Measurements from ENCODE around the gene LMAN2. TPM values are rescaled to one million over a fixed set of nuclear protein-coding genes. Genes with fewer than 3 reads are reported as not detected.

Gene LMAN2
- total and polyA plus RNA-seq, 2 experiments from 2014 or later, result 153 to 227 TPM

DNA sequence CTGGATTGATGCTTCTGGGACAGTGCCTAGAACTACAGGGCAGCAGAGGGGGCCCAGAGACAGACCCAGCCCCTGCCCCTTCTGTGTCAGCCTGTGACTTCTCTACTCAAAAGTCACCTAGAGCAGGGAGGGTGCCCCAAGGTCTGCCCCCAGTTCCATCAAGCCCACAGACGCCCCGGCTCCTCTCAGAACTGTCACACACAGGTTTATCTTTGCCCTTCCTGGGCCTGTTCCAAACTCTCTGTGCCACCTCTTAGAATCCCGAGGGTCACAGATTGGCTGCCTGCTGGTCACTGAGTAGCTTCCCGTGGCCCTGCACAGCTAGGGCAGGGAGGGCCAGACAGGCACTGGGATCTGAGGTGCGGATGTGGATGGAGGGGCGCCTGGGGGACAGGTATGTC is 8.0 kb upstream of the LMAN2 start:
- H3K27me3 Mint-ChIP-seq (ENCODE audit: insufficient read depth, low read depth, poor library complexity), result peaks cover 22% of the 10 kb centered on the region
- H3K4me3 Mint-ChIP-seq, result no peak overlapping the region; the same call in 2 of the 3 replicates
- ATAC-seq, result no peak

GRCh38 chr5:177358370-177358819 is 6.9 kb upstream of the LMAN2 start:
- Mint-ChIP-seq H3K27me3 (ENCODE audit: insufficient read depth, low read depth, poor library complexity) (peaks cover 23% of the 10 kb centered on the region), H3K36me3 (ENCODE audit: low read depth) (no peaks in the 10 kb centered on the region), H3K9me3 (no peaks in the 10 kb centered on the region; the same call in 2 of the 3 replicates), H3K4me3 (no peak overlapping the region), H3K4me1 (peaks cover 17% of the 10 kb centered on the region; the same call in 2 of the 3 replicates), H3K27ac (no peak overlapping the region; the same call in 1 of the 2 replicates)
- DNase-seq (ENCODE audit: low spot score) (no peak), ATAC-seq (no peak)
- Histone ChIP-seq H3F3A (replicated peaks; ENCODE audit: low read depth) (peaks cover 7% of the 10 kb centered on the region; the same call in 1 of the 2 replicates), H3K4me2 (no peak overlapping the region), H3K4me3 (no peak overlapping the region), H3K27ac (ENCODE audit: low read depth) (no peak overlapping the region), H3K27me3 (ENCODE audit: insufficient read depth) (peaks cover 5% of the 10 kb centered on the region), H4K20me1 (replicated peaks; ENCODE audit: insufficient read depth) (no peaks in the 10 kb centered on the region), H2AFZ (no peak overlapping the region), H3K4me1 (ENCODE audit: insufficient read depth) (peaks cover 10% of the 10 kb centered on the region), H3K36me3 (ENCODE audit: insufficient read depth) (no peaks in the 10 kb centered on the region), H3K79me2 (replicated peaks; ENCODE audit: insufficient read depth) (no peaks in the 10 kb centered on the region), H3K9me2 (ENCODE audit: insufficient read depth) (peaks cover 4% of the 10 kb centered on the region; the same call in 1 of the 2 replicates)
- TF ChIP-seq, protein P1, sequence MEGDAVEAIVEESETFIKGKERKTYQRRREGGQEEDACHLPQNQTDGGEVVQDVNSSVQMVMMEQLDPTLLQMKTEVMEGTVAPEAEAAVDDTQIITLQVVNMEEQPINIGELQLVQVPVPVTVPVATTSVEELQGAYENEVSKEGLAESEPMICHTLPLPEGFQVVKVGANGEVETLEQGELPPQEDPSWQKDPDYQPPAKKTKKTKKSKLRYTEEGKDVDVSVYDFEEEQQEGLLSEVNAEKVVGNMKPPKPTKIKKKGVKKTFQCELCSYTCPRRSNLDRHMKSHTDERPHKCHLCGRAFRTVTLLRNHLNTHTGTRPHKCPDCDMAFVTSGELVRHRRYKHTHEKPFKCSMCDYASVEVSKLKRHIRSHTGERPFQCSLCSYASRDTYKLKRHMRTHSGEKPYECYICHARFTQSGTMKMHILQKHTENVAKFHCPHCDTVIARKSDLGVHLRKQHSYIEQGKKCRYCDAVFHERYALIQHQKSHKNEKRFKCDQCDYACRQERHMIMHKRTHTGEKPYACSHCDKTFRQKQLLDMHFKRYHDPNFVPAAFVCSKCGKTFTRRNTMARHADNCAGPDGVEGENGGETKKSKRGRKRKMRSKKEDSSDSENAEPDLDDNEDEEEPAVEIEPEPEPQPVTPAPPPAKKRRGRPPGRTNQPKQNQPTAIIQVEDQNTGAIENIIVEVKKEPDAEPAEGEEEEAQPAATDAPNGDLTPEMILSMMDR (conservative IDR thresholded peaks at IDR 0.05; ENCODE audit: low read depth in 2 of 2), result no peak
- TF ChIP-seq EZH2phosphoT487 (IDR thresholded peaks at IDR 0.05; ENCODE audit: unreplicated experiment) (no peak), STAT1 (IDR thresholded peaks at IDR 0.05; ENCODE audit: unreplicated experiment) (no peak), EZH2 (IDR thresholded peaks at IDR 0.05; ENCODE audit: low read depth, unreplicated experiment) (no peak)

More for the DNA sequence above, 8.0 kb upstream of the LMAN2 start:
- peaks cover 21% of the 10 kb centered on the region for H3K4me1 ChIP-seq (ENCODE audit: insufficient read depth)
- H3F3A ChIP-seq (replicated peaks; ENCODE audit: low read depth), result peaks cover 11% of the 10 kb centered on the region; the same call in 1 of the 2 replicates
- no peak overlapping the region for H3K4me2 ChIP-seq
- Mint-ChIP-seq H3K4me1 (peaks cover 22% of the 10 kb centered on the region), H3K36me3 (ENCODE audit: low read depth) (no peaks in the 10 kb centered on the region), H3K9me3 (no peaks in the 10 kb centered on the region; the same call in 2 of the 3 replicates), H3K27ac (no peak overlapping the region)
- DNase-seq (ENCODE audit: low spot score), result no peak
- no peaks in the 10 kb centered on the region for H3K79me2 ChIP-seq (replicated peaks; ENCODE audit: insufficient read depth)
- no peak overlapping the region for H3K4me3 ChIP-seq
- H4K20me1 ChIP-seq (replicated peaks; ENCODE audit: insufficient read depth), result no peaks in the 10 kb centered on the region
- H3K36me3 ChIP-seq (ENCODE audit: insufficient read depth), result no peaks in the 10 kb centered on the region
- peaks cover 5% of the 10 kb centered on the region for H3K27me3 ChIP-seq (ENCODE audit: insufficient read depth)
- no peak for TF ChIP-seq EZH2 (IDR thresholded peaks at IDR 0.05; ENCODE audit: low read depth, unreplicated experiment)
- TF ChIP-seq STAT1 (IDR thresholded peaks at IDR 0.05; ENCODE audit: unreplicated experiment), result no peak
- no peak for TF ChIP-seq CREB1 (CRISPR knock-in tag; IDR thresholded peaks at IDR 0.05; ENCODE audit: low read depth)
- no peak overlapping the region for H3K27ac ChIP-seq (ENCODE audit: low read depth)
- H2AFZ ChIP-seq, result no peak overlapping the region
- H3K9me2 ChIP-seq (ENCODE audit: insufficient read depth), result peaks cover 4% of the 10 kb centered on the region; the same call in 1 of the 2 replicates

GRCh38 chr5:177357459-177358351 is 6.2 kb upstream of the LMAN2 start, which contains the start of gene RGS14:
Gene RGS14, plus strand, starts transcription at chr5:177357924. Its CDS starts 101 bp downstream, at chr5:177358025.
- no peaks in the 10 kb centered on the region for H3K36me3 ChIP-seq (ENCODE audit: insufficient read depth)
- no peak within 1 kb of the TSS for H3K4me3 ChIP-seq
- H3K27me3 ChIP-seq (ENCODE audit: insufficient read depth), result peaks cover 5% of the 10 kb centered on the region
- DNase-seq (ENCODE audit: low spot score), result no peak
- peaks cover 9% of the 10 kb centered on the region for H3K4me1 ChIP-seq (ENCODE audit: insufficient read depth)
- Mint-ChIP-seq H3K9me3 (no peaks in the 10 kb centered on the region; the same call in 2 of the 3 replicates), H3K36me3 (ENCODE audit: low read depth) (no peaks in the 10 kb centered on the region), H3K4me1 (peaks cover 16% of the 10 kb centered on the region; the same call in 2 of the 3 replicates), H3K27me3 (ENCODE audit: insufficient read depth, low read depth, poor library complexity) (peaks cover 22% of the 10 kb centered on the region), H3K4me3 (no peak within 1 kb of the TSS), H3K27ac (no peak within 1 kb of the TSS; the same call in 1 of the 2 replicates)
- H3K4me2 ChIP-seq, result no peak within 1 kb of the TSS
- H4K20me1 ChIP-seq (replicated peaks; ENCODE audit: insufficient read depth), result no peaks in the 10 kb centered on the region
- H3F3A ChIP-seq (replicated peaks; ENCODE audit: low read depth), result 0 out of 2 replicates have a peak, but pooled peaks cover 6% of the 10 kb centered on the region
- no peak for ATAC-seq
- H3K9me2 ChIP-seq (ENCODE audit: insufficient read depth), result peaks cover 4% of the 10 kb centered on the region; the same call in 1 of the 2 replicates
- no peaks in the 10 kb centered on the region for H3K79me2 ChIP-seq (replicated peaks; ENCODE audit: insufficient read depth)
- H2AFZ ChIP-seq, result no peak within 1 kb of the TSS
- no peak within 1 kb of the TSS for H3K27ac ChIP-seq (ENCODE audit: low read depth)
- TF ChIP-seq, protein P1 (conservative IDR thresholded peaks at IDR 0.05; ENCODE audit: low read depth in 2 of 2), result no peak
- no peak for TF ChIP-seq ZNF331 (CRISPR knock-in tag; IDR thresholded peaks at IDR 0.05; ENCODE audit: low read depth)

All from GM23338 (cell line).